Kidney (tissue), 14 donors: ENCODE results near the gene MAPK10. TPM values are rescaled to one million over a fixed set of nuclear protein-coding genes. Genes with fewer than 3 reads are reported as not detected.

Source experiments
- DNase-seq, 5 donors: peaks; one replicate each; pipeline ENCODE4 v3.0.0-alpha.2; 2013 to 2020
- FAIRE-seq: peaks from 2 replicates; lab custom pipeline; 2012; peaks lifted over from hg19 to GRCh38; lab: Jason Lieb, UNC
- H3K27ac ChIP-seq, 2 donors: one replicate each; pipeline ENCODE4 v1.7.0; 2013; ENCODE audit warnings: low read depth in 2 of 2, low read length in 2 of 2, inconsistent platforms in 1 of 2
- H3K27me3 ChIP-seq: one replicate; pipeline ENCODE4 v1.7.1; 2013; ENCODE audit warnings: low read length, inconsistent platforms; ENCODE audit not compliant: control insufficient read depth, insufficient read depth
- H3K36me3 ChIP-seq, 3 donors: one replicate each; pipeline versions ENCODE4 v1.7.0 to v1.7.1; 2013; ENCODE audit warnings: low read length in 3 of 3, control low read depth in 1 of 3, inconsistent platforms in 1 of 3; ENCODE audit not compliant: insufficient read depth in 3 of 3, control insufficient read depth in 2 of 3
- H3K4me1 ChIP-seq, 3 donors: one replicate each; pipeline versions ENCODE4 v1.7.0 to v1.7.1; 2013; ENCODE audit warnings: low read length in 3 of 3, inconsistent platforms in 1 of 3, low read depth in 1 of 3; ENCODE audit not compliant: control insufficient read depth in 2 of 3, insufficient read depth in 2 of 3
- H3K4me3 ChIP-seq, 3 donors: one replicate each; pipeline versions ENCODE4 v1.7.0 to v1.8.1; 2013; ENCODE audit warnings: low read length in 3 of 3, control low read depth in 1 of 3, inconsistent platforms in 1 of 3
- H3K9ac ChIP-seq, 3 donors: one replicate each; pipeline versions ENCODE4 v1.7.0 to v1.7.1; 2013; ENCODE audit warnings: low read length in 3 of 3, control low read depth in 1 of 3, inconsistent platforms in 1 of 3
- H3K9me3 ChIP-seq, 3 donors: one replicate each; pipeline versions ENCODE4 v1.7.0 to v1.7.1; 2013; ENCODE audit warnings: low read length in 3 of 3, control low read depth in 1 of 3, inconsistent platforms in 1 of 3; ENCODE audit not compliant: control insufficient read depth in 2 of 3, insufficient read depth in 1 of 3
- CTCF ChIP-seq: IDR thresholded peaks from 3 replicates; pipeline ENCODE4 v1.5.1; 2012; ENCODE audit warnings: mild to moderate bottlenecking, moderate library complexity, borderline replicate concordance; ENCODE audit not compliant: insufficient read depth; ENCODE audit errors: extremely low read depth
- intact Hi-C: fragments of 100-400 bp; cut with DNase I; formaldehyde crosslinking; loops from one replicate; pipeline ENCODE4 v1.11.1; 2022
- polyA plus RNA-seq: library from polyadenylated mRNA; stranded (reverse); fragments of 350-450 nt; fragmentation: Illumina TruSeq; extraction: RNeasy Lipid Tissue Mini Kit (QIAGEN cat#74804); gene quantifications from one replicate; pipeline ENCODE4 v1.2.3, GENCODE V29; 2014; ENCODE audit warnings: low read depth, low replicate concordance; ENCODE audit not compliant: insufficient read depth
- total RNA-seq: library from RNA; stranded (reverse); fragmentation: NEBNext Ultra II Directional; extraction: Animal tissue kit (Norgen Biotek cat#: 25700); gene quantifications from one replicate; pipeline ENCODE4 v1.2.1, GENCODE V29; 2021
- donor health status: control.
- donor health status: control.
- donor health status: control.
- donor health status: control.
- donor health status: control.
- donor health status: DM: yes; HTN: yes; CAD: no.
- donor health status: Normal renal cell carcinoma (clear cell type).

MAPK10 gene
- total and polyA plus RNA-seq, 2 donors from 2014 or later, result 27.6 to 54.5 TPM

- no peaks in the 10 kb centered on the region for H3K27me3 ChIP-seq
- intact Hi-C loops, result no loop called here
Observed at GRCh38 chr4:86235549-86235948, 124.3 kb downstream of the MAPK10 start.

GRCh38 chr4:86233681-86234080, 126.2 kb downstream of the MAPK10 start:
- H3K4me3 ChIP-seq, result no peak overlapping the region
- no peaks in the 10 kb centered on the region for H3K36me3 ChIP-seq
- H3K27me3 ChIP-seq, result no peaks in the 10 kb centered on the region
- no peak overlapping the region for H3K9ac ChIP-seq
- no peaks in the 10 kb centered on the region for H3K9me3 ChIP-seq
- H3K27ac ChIP-seq, result no peak overlapping the region
- H3K4me1 ChIP-seq, result no peaks in the 10 kb centered on the region
- FAIRE-seq (no peak), DNase-seq (no peak)
- TF ChIP-seq CTCF, result no peak
- intact Hi-C loops, result no loop called here

More at GRCh38 chr4:86235549-86235948, 124.3 kb downstream of the MAPK10 start:
- DNase-seq, result no peak
- no peaks in the 10 kb centered on the region for H3K36me3 ChIP-seq
- FAIRE-seq, result no peak
- no peak for TF ChIP-seq CTCF
- H3K27ac ChIP-seq, result no peak overlapping the region
- H3K4me3 ChIP-seq, result no peak overlapping the region
- no peaks in the 10 kb centered on the region for H3K4me1 ChIP-seq
- no peaks in the 10 kb centered on the region for H3K9me3 ChIP-seq
- no peak overlapping the region for H3K9ac ChIP-seq

- DNase-seq, result no peak
- H3K9me3 ChIP-seq, result no peaks in the 10 kb centered on the region
- no peaks in the 10 kb centered on the region for H3K36me3 ChIP-seq
- H3K4me1 ChIP-seq, result no peaks in the 10 kb centered on the region
- no peak for TF ChIP-seq CTCF
- no peak overlapping the region for H3K9ac ChIP-seq
- no peak overlapping the region for H3K4me3 ChIP-seq
- intact Hi-C loops, result no loop called here
- FAIRE-seq, result no peak
- no peaks in the 10 kb centered on the region for H3K27me3 ChIP-seq
- H3K27ac ChIP-seq, result no peak overlapping the region
Observed at GRCh38 chr4:86233090-86233489, 126.8 kb downstream of the MAPK10 start.

GRCh38 chr4:86223472-86223871, 136.4 kb downstream of the MAPK10 start:
- Histone ChIP-seq H3K9me3 (no peaks in the 10 kb centered on the region), H3K27ac (no peak overlapping the region), H3K4me1 (peaks cover 0 to 2% (median 0%) of the 10 kb centered on the region in 3 donors), H3K36me3 (no peaks in the 10 kb centered on the region), H3K27me3 (no peaks in the 10 kb centered on the region), H3K9ac (no peak overlapping the region), H3K4me3 (no peak overlapping the region)
- peak; percentile 29 for TF ChIP-seq CTCF
- DNase-seq, result peak in 1 of 5 donors; percentile 13
- FAIRE-seq, result no peak
- intact Hi-C loops, result no loop called here
